Cardiac muscle cell (in vitro differentiated cells and primary cell): ENCODE results near the gene RASSF8. TPM values are rescaled to one million over a fixed set of nuclear protein-coding genes. Genes with fewer than 3 reads are reported as not detected.

Experiments used
- DNase-seq, 2 donors: peaks; one replicate each; pipeline versions ENCODE4 v3.0.0 to v3.0.0-alpha.2; 2010 to 2017; ENCODE audit warnings: low read depth in 1 of 2, low spot score in 1 of 2
- H3K27ac ChIP-seq: fragments of 200-600 bp; sonication (generic); 2 replicates; pipeline ENCODE4 v1.5.1; 2016
- H3K27me3 ChIP-seq: fragments of 200-600 bp; sonication (generic); 2 replicates; pipeline ENCODE4 v1.6.0; 2016; ENCODE audit warnings: control low read depth
- H3K36me3 ChIP-seq: fragments of 200-600 bp; sonication (generic); 2 replicates; pipeline ENCODE4 v1.5.1; 2016; ENCODE audit warnings: control low read depth
- H3K4me1 ChIP-seq: fragments of 200-600 bp; sonication (generic); 2 replicates; pipeline ENCODE4 v1.8.1; 2017; ENCODE audit warnings: low read depth, mild to moderate bottlenecking, mixed run types
- H3K4me3 ChIP-seq: fragments of 200-600 bp; sonication (generic); 2 replicates; pipeline ENCODE4 v1.5.1; 2016; ENCODE audit warnings: mild to moderate bottlenecking
- H3K9me3 ChIP-seq: fragments of 200-600 bp; sonication (generic); 2 replicates; pipeline ENCODE4 v1.5.1; 2017; ENCODE audit warnings: low read depth, mild to moderate bottlenecking, control low read depth
- polyA plus RNA-seq: library from polyadenylated mRNA; unstranded; fragments of >200 nt; fragmentation: Nextera tagmentation; extraction: Ambion mirVana; gene quantifications from 2 replicates; pipeline ENCODE4 v1.2.1, GENCODE V29; 2016
- total RNA-seq: library from RNA; depleted of rRNA; stranded (reverse); fragments of >200 nt; gene quantifications from 2 replicates; pipeline ENCODE4 v1.2.3, GENCODE V29; 2016
- TF ChIP-seq, protein P1 (sequence below): IDR thresholded peaks from 2 replicates; pipeline ENCODE4 v1.5.1; 2012; ENCODE audit warnings: low read depth, mild to moderate bottlenecking, low read length

The RASSF8 gene
- total and polyA plus RNA-seq, 2 experiments from 2014 or later = 25.2 to 56.4 TPM

DNA sequence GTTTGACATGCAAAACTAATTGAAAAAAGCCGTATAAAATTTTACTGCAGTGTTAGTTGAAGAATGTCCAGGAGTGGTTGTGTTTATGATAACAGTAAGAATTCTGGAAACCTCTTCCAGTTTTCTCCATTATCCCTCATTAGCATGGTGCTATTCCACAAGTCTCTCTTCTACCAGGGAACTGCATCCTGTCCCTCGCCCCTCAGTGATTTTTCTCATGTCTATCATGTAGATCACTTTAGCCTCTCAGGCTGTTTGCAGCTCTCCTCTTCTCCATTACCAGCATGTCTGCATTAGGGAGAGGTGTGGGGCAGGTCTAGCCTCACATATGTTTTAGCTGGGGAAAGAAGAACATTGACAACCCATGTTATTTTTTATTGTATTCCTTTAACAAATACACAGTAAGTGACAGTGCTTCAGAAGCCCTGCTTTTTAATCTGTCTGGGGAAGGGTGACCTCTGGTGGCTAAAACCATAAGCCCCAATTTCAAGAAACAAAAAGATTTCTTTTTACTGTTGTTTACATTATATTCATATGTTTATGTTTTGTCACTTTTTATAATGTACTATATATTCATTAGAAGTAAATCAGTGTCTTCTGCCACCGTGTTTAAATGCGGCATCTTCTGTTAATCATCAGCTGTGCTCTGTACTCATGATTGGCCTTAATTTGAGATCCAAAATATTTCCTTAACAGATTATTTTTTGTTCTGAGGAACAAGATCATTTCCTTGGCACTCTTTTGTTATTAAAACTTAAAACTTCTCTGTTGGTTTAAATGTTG lies 70.7 kb downstream of the RASSF8 start:
- TF ChIP-seq, protein P1, sequence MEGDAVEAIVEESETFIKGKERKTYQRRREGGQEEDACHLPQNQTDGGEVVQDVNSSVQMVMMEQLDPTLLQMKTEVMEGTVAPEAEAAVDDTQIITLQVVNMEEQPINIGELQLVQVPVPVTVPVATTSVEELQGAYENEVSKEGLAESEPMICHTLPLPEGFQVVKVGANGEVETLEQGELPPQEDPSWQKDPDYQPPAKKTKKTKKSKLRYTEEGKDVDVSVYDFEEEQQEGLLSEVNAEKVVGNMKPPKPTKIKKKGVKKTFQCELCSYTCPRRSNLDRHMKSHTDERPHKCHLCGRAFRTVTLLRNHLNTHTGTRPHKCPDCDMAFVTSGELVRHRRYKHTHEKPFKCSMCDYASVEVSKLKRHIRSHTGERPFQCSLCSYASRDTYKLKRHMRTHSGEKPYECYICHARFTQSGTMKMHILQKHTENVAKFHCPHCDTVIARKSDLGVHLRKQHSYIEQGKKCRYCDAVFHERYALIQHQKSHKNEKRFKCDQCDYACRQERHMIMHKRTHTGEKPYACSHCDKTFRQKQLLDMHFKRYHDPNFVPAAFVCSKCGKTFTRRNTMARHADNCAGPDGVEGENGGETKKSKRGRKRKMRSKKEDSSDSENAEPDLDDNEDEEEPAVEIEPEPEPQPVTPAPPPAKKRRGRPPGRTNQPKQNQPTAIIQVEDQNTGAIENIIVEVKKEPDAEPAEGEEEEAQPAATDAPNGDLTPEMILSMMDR = peak; percentile 74
- Histone ChIP-seq H3K27me3 (no peaks in the 10 kb centered on the region), H3K9me3 (no peaks in the 10 kb centered on the region), H3K4me1 (peaks cover 5% of the 10 kb centered on the region), H3K27ac (no peak overlapping the region), H3K36me3 (no peaks in the 10 kb centered on the region), H3K4me3 (no peak overlapping the region)
- DNase-seq = peak; percentile 47 to 75

GRCh38 chr12:26029736-26030022 lies 71.2 kb downstream of the RASSF8 start:
- DNase-seq = no peak
- H3K36me3 ChIP-seq = no peaks in the 10 kb centered on the region
- no peak overlapping the region for H3K27ac ChIP-seq
- H3K27me3 ChIP-seq = no peaks in the 10 kb centered on the region
- H3K4me3 ChIP-seq = no peak overlapping the region
- TF ChIP-seq, protein P1 = no peak
- no peaks in the 10 kb centered on the region for H3K9me3 ChIP-seq
- peaks cover 5% of the 10 kb centered on the region for H3K4me1 ChIP-seq

- H3K27me3 ChIP-seq = no peaks in the 10 kb centered on the region
- H3K9me3 ChIP-seq = no peaks in the 10 kb centered on the region
- no peak overlapping the region for H3K27ac ChIP-seq
- H3K4me1 ChIP-seq = peaks cover 5% of the 10 kb centered on the region
- DNase-seq = no peak
- H3K4me3 ChIP-seq = no peak overlapping the region
- H3K36me3 ChIP-seq = no peaks in the 10 kb centered on the region
- TF ChIP-seq, protein P1 = no peak
These were observed 71.9 kb downstream of the RASSF8 start for GRCh38 chr12:26030371-26030770.

GRCh38 chr12:26031318-26031717 lies 72.8 kb downstream of the RASSF8 start:
- no peaks in the 10 kb centered on the region for H3K9me3 ChIP-seq
- no peak overlapping the region for H3K27ac ChIP-seq
- no peaks in the 10 kb centered on the region for H3K27me3 ChIP-seq
- no peak overlapping the region for H3K4me3 ChIP-seq
- TF ChIP-seq, protein P1 = no peak
- DNase-seq = no peak
- no peaks in the 10 kb centered on the region for H3K36me3 ChIP-seq
- peaks cover 5% of the 10 kb centered on the region for H3K4me1 ChIP-seq

GRCh38 chr12:26031827-26032226 lies 73.3 kb downstream of the RASSF8 start:
- Histone ChIP-seq H3K27ac (no peak overlapping the region), H3K27me3 (no peaks in the 10 kb centered on the region), H3K4me3 (no peak overlapping the region), H3K4me1 (peaks cover 8% of the 10 kb centered on the region), H3K36me3 (no peaks in the 10 kb centered on the region), H3K9me3 (no peaks in the 10 kb centered on the region)
- no peak for DNase-seq
- TF ChIP-seq, protein P1 = no peak
